Thyroid gland (tissue), 4 donors: ENCODE results near the gene SGF29.

ENCODE experiments used
- POLR2A ChIP-seq, 2 donors: fragments of 450-650 bp; IDR thresholded peaks; one replicate each; pipeline ENCODE4 v1.6.1; 2017; ENCODE audit warnings: antibody characterized with exemption in 2 of 2, mild to moderate bottlenecking in 2 of 2, moderate library complexity in 1 of 2
- TF ChIP-seq, protein P1 (sequence below), 6 experiments: fragments of 200-600 bp in 3 of 6; fragments of 450-650 bp in 3 of 6; sonication (generic) in 3 of 6; IDR thresholded peaks; one replicate each; pipeline ENCODE4 v1.5.1; 2016 to 2019; ENCODE audit warnings: antibody characterized with exemption in 6 of 6, mild to moderate bottlenecking in 2 of 6, inconsistent platforms in 1 of 6, moderate library complexity in 1 of 6

DNA sequence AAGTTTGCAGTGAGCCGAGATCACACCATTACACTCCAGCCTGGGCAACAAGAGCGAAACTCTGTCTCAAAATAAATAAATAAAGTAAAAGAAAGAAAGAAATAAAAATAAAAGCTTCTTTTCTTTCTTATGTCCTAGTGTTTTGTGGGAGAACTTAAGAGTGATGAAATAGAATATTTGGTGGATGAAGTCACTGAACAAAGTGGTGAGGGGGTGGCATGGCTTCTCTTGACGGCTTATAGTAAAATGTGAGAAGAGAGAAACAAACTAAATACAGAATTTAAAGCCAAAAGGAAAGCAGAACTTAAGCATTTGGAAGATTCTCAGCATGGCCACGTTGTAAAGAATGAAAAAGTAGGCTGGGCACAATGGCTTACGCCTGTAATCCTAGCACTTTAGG, 15.3 kb downstream of the SGF29 start:
- TF ChIP-seq, protein P1, sequence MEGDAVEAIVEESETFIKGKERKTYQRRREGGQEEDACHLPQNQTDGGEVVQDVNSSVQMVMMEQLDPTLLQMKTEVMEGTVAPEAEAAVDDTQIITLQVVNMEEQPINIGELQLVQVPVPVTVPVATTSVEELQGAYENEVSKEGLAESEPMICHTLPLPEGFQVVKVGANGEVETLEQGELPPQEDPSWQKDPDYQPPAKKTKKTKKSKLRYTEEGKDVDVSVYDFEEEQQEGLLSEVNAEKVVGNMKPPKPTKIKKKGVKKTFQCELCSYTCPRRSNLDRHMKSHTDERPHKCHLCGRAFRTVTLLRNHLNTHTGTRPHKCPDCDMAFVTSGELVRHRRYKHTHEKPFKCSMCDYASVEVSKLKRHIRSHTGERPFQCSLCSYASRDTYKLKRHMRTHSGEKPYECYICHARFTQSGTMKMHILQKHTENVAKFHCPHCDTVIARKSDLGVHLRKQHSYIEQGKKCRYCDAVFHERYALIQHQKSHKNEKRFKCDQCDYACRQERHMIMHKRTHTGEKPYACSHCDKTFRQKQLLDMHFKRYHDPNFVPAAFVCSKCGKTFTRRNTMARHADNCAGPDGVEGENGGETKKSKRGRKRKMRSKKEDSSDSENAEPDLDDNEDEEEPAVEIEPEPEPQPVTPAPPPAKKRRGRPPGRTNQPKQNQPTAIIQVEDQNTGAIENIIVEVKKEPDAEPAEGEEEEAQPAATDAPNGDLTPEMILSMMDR (IDR thresholded peaks at IDR 0.05) = no peak
- no peak for TF ChIP-seq POLR2A (IDR thresholded peaks at IDR 0.05)
